Ishikawa (cell line): Measurements from ENCODE around the gene CLTRN.
A peak's percentile ranks its signal among the peaks of the same experiment; 100 is the strongest.

Experiments
- CEBPB ChIP-seq: IDR thresholded peaks from 2 replicates; pipeline ENCODE4 v1.6.1; 2012
- CREB1 ChIP-seq: IDR thresholded peaks from 2 replicates; pipeline ENCODE4 v1.6.1; 2012; ENCODE audit warnings: low read depth
- EGR1 ChIP-seq: IDR thresholded peaks from 2 replicates; pipeline ENCODE4 v1.6.1; 2012
- EP300 ChIP-seq: IDR thresholded peaks from 2 replicates; pipeline ENCODE4 v1.6.1; 2012; ENCODE audit warnings: borderline replicate concordance
- FOXM1 ChIP-seq: IDR thresholded peaks from 2 replicates; pipeline ENCODE4 v1.6.1; 2012; ENCODE audit warnings: low read depth, borderline replicate concordance
- MAX ChIP-seq: IDR thresholded peaks from 2 replicates; pipeline ENCODE4 v1.6.1; 2012
- NFIC ChIP-seq: IDR thresholded peaks from 2 replicates; pipeline ENCODE4 v1.6.1; 2012
- RAD21 ChIP-seq: IDR thresholded peaks from 2 replicates; pipeline ENCODE4 v1.6.1; 2012; ENCODE audit warnings: low read depth
- REST ChIP-seq: IDR thresholded peaks from 2 replicates; pipeline ENCODE4 v1.6.1; 2012; ENCODE audit warnings: low read depth, mild to moderate bottlenecking
- TAF1 ChIP-seq: IDR thresholded peaks from 2 replicates; pipeline ENCODE4 v1.6.1; 2012; ENCODE audit warnings: low read depth, mild to moderate bottlenecking
- TCF12 ChIP-seq: IDR thresholded peaks from 2 replicates; pipeline ENCODE4 v1.6.1; 2012; ENCODE audit warnings: low read depth
- TEAD4 ChIP-seq: IDR thresholded peaks from 2 replicates; pipeline ENCODE4 v1.6.1; 2012
- USF1 ChIP-seq: IDR thresholded peaks from 2 replicates; pipeline ENCODE4 v1.6.1; 2012
- YY1 ChIP-seq: IDR thresholded peaks from 2 replicates; pipeline ENCODE4 v1.6.1; 2012; ENCODE audit warnings: low read depth
- ZBTB7A ChIP-seq: IDR thresholded peaks from 2 replicates; pipeline ENCODE4 v1.6.1; 2012; ENCODE audit warnings: low read depth

The CLTRN gene

GRCh38 chrX:15678339-15678738, 13.7 kb upstream of the CLTRN start:
- TF ChIP-seq EGR1 (no peak), MAX (no peak), YY1 (no peak), TCF12 (no peak), REST (no peak)

GRCh38 chrX:15676886-15677285, 12.3 kb upstream of the CLTRN start:
- TF ChIP-seq EP300 (no peak), TCF12 (no peak), TEAD4 (no peak), TAF1 (no peak), EGR1 (no peak), ZBTB7A (no peak), YY1 (no peak), CREB1 (no peak), REST (no peak), NFIC (no peak), USF1 (no peak), RAD21 (no peak), MAX (no peak), FOXM1 (no peak)

GRCh38 chrX:15675490-15675921, 10.9 kb upstream of the CLTRN start:
- TF ChIP-seq RAD21 = no peak
- peak; percentile 91 for TF ChIP-seq YY1
- TF ChIP-seq MAX = 0 out of 2 replicates have a peak, but pooled peaks have one; percentile 15
- peak; percentile 35; the same call in 1 of the 2 replicates for TF ChIP-seq CREB1
- peak; percentile 68; the same call in 1 of the 2 replicates for TF ChIP-seq TAF1

- TF ChIP-seq CREB1 = peak; percentile 79
- peak; percentile 24; the same call in 1 of the 2 replicates for TF ChIP-seq MAX
- TF ChIP-seq TEAD4 = peak; percentile 5; the same call in 1 of the 2 replicates
- no peak for TF ChIP-seq NFIC
- TF ChIP-seq USF1 = peak; percentile 62; the same call in 1 of the 2 replicates
- TF ChIP-seq TAF1 = peak; percentile 15; the same call in 1 of the 2 replicates
- no peak for TF ChIP-seq EP300
Observed at GRCh38 chrX:15674841-15675489, 10.4 kb upstream of the CLTRN start.

GRCh38 chrX:15674514-15674840, 9.9 kb upstream of the CLTRN start:
- TF ChIP-seq TEAD4 = no peak
- peak; percentile 54 for TF ChIP-seq MAX
- TF ChIP-seq RAD21 = no peak
- TF ChIP-seq CEBPB = no peak
- TF ChIP-seq TAF1 = no peak

- TF ChIP-seq REST (no peak), TEAD4 (no peak), EP300 (no peak), EGR1 (no peak), TAF1 (no peak), TCF12 (no peak), FOXM1 (no peak), YY1 (no peak)
Observed at GRCh38 chrX:15673970-15674369, 9.4 kb upstream of the CLTRN start.
